ENCODE measurements around the gene GRIK2. TPM values are rescaled to one million over a fixed set of nuclear protein-coding genes. Genes with fewer than 3 reads are reported as not detected.
"Not testable (repeated sequence)": the region's sequence is repeated elsewhere in the genome, so short reads cannot be mapped to it uniquely, and the experiment has no call there.

Gene GRIK2
- total and polyA plus RNA-seq, 12 donors = 0.09 to 10.6 (median 1.9) TPM

DNA sequence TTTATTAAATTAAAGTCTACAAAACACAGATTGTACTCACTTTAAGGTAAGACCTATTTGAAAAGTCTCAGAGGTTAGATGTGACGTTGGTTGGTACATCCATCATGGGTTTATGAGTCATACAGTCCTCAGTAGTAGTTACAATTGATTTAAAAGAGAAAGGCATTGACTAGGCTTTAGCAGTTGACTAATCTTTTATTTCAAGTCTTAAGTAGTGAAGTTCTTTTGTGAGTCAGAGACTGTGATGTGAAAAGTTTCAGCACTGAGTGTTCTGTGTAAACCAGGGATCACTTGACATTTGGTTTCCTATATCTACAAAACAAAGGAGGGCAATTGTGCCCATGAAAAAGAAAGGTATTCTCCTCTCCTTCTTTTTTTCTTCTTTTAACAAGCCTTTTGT lies 221.3 kb downstream of the GRIK2 start:
- TF ChIP-seq, protein P1, sequence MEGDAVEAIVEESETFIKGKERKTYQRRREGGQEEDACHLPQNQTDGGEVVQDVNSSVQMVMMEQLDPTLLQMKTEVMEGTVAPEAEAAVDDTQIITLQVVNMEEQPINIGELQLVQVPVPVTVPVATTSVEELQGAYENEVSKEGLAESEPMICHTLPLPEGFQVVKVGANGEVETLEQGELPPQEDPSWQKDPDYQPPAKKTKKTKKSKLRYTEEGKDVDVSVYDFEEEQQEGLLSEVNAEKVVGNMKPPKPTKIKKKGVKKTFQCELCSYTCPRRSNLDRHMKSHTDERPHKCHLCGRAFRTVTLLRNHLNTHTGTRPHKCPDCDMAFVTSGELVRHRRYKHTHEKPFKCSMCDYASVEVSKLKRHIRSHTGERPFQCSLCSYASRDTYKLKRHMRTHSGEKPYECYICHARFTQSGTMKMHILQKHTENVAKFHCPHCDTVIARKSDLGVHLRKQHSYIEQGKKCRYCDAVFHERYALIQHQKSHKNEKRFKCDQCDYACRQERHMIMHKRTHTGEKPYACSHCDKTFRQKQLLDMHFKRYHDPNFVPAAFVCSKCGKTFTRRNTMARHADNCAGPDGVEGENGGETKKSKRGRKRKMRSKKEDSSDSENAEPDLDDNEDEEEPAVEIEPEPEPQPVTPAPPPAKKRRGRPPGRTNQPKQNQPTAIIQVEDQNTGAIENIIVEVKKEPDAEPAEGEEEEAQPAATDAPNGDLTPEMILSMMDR (IDR thresholded peaks at IDR 0.05) = no peak
- TF ChIP-seq POLR2A (IDR thresholded peaks at IDR 0.05) = no peak
- no peak for DNase-seq
- Histone ChIP-seq H3K27ac (no peak overlapping the region), H3K9me3 (replicated peaks in 1 of 3) (no peaks in the 10 kb centered on the region), H3K4me1 (replicated peaks in 1 of 2) (no peaks in the 10 kb centered on the region), H3K4me3 (no peak overlapping the region), H3K27me3 (no peaks in the 10 kb centered on the region), H3K36me3 (replicated peaks in 1 of 2) (no peaks in the 10 kb centered on the region)
- intact Hi-C loops (cut with DNase I) = no loop called here
- 15 to 26% (median 21%) methylated on average over 1 of the region's 1 CpG for WGBS, 4 donors

DNA sequence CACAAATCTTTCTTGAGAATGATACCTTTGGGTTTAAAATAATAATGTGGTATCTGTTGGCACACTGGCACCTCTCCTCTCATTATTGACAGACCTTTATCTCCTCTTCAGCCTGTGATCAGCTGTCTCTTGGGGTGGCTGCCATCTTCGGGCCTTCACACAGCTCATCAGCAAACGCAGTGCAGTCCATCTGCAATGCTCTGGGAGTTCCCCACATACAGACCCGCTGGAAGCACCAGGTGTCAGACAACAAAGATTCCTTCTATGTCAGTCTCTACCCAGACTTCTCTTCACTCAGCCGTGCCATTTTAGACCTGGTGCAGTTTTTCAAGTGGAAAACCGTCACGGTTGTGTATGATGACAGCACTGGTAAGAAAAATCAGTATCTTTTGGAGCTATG lies 232.8 kb downstream of the GRIK2 start:
- H3K9me3 ChIP-seq (replicated peaks in 1 of 3) = no peaks in the 10 kb centered on the region
- intact Hi-C loops (cut with DNase I) = no loop called here
- WGBS, 4 donors = 63 to 81% (median 77%) methylated on average over 6 of the region's 6 CpGs
- H3K4me1 ChIP-seq (replicated peaks in 1 of 2) = no peaks in the 10 kb centered on the region
- H3K27me3 ChIP-seq = no peaks in the 10 kb centered on the region
- H3K4me3 ChIP-seq = no peak overlapping the region
- H3K27ac ChIP-seq = no peak overlapping the region
- H3K36me3 ChIP-seq (replicated peaks in 1 of 2) = no peaks in the 10 kb centered on the region
- peak in 1 of 7 donors; percentile 57 for DNase-seq
- TF ChIP-seq, protein P1 (IDR thresholded peaks at IDR 0.05) = no peak
- no peak for TF ChIP-seq POLR2A (IDR thresholded peaks at IDR 0.05)

DNA sequence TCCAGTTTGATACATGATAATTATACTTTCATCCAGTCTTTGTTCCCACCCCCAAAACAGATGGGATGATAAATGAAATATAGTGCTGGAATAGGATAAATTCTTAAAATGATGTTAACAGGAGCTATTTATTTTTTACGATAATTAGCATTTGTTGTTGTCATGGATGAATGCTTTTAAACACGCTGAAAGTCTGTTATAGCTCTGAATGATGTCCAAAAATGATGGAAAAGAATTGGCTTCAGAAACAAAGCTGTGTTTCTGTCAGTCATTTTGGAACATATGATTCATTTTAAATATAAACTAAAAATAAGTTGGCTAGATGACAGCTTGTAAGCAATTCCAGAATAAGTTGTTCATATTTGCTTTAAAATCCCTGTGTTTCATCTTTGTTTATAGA lies 237.4 kb downstream of the GRIK2 start:
- Histone ChIP-seq H3K4me3 (no peak overlapping the region), H3K27ac (no peak overlapping the region), H3K36me3 (replicated peaks in 1 of 2) (no peaks in the 10 kb centered on the region), H3K4me1 (replicated peaks in 1 of 2) (no peaks in the 10 kb centered on the region), H3K27me3 (no peaks in the 10 kb centered on the region), H3K9me3 (replicated peaks in 1 of 3) (no peaks in the 10 kb centered on the region)
- no peak for DNase-seq
- WGBS, 4 donors = 68 to 84% (median 81%) methylated on average over 2 of the region's 2 CpGs
- intact Hi-C loops (cut with DNase I) = no loop called here
- TF ChIP-seq POLR2A (IDR thresholded peaks at IDR 0.05) = no peak
- TF ChIP-seq, protein P1 (IDR thresholded peaks at IDR 0.05) = no peak

DNA sequence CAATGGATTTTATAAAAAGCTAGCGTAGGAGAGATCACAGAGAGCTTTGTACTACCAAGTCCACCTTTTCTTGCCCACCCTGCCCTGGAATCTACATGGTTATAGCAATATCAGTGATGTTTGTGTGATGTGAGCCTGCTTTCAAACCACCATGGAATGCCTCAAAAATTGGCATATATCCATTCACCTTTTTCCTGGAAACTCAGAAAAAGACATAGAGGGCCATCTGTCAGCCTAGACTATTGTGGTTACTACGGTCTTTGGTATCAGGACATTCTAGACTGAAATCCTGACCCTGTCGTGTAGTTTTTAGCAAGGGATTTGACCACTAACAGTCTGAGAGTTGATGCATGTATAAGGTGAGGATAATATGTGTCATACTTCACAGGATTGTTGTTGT lies 239.6 kb downstream of the GRIK2 start:
- Histone ChIP-seq H3K4me3 (no peak overlapping the region), H3K9me3 (replicated peaks in 1 of 3) (no peaks in the 10 kb centered on the region), H3K27ac (no peak overlapping the region), H3K4me1 (replicated peaks in 1 of 2) (no peaks in the 10 kb centered on the region), H3K36me3 (replicated peaks in 1 of 2) (no peaks in the 10 kb centered on the region), H3K27me3 (no peaks in the 10 kb centered on the region)
- TF ChIP-seq, protein P1 (IDR thresholded peaks at IDR 0.05) = no peak
- no peak for TF ChIP-seq POLR2A (IDR thresholded peaks at IDR 0.05)
- WGBS, 4 donors = 74 to 85% (median 78%) methylated on average over 3 of the region's 3 CpGs
- no peak for DNase-seq
- intact Hi-C loops (cut with DNase I) = no loop called here

DNA sequence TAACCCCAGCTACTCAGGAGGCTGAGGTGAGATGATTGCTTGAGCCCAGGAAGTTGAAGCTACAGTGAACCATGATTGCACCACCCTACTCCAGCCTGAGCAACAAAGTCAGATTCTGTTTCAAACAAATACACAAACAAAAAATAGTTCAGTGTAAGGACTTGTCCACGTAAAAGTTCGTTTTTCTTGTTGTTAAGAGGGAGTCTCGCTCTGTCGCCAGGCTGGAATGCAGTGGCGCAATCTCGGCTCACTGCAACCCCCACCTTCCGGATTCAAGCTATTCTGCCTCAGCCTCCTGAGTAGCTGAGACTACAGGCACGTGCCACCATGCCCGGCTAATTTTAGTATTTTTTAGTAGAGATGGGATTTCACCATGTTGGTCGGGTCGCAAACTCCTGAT lies 245.4 kb downstream of the GRIK2 start:
- H3K27me3 ChIP-seq; intact Hi-C loops (cut with DNase I); H3K4me3 ChIP-seq; H3K4me1 ChIP-seq (replicated peaks in 1 of 2); H3K27ac ChIP-seq; H3K9me3 ChIP-seq (replicated peaks in 1 of 3); H3K36me3 ChIP-seq (replicated peaks in 1 of 2); DNase-seq: not testable (repeated sequence)
- 82 to 88% (median 87%) methylated on average over 11 of the region's 11 CpGs for WGBS, 4 donors

Measured in adrenal gland (tissue), 12 donors.